HG03097 (cell line): ENCODE results near the gene STAT2.

Experiments
- ATAC-seq: cut with Tn5 transposase; IDR thresholded peaks from one replicate; pipeline ENCODE4 v1.9.1; 2021; ENCODE audit not compliant: unreplicated experiment, low FRiP score

The STAT2 gene

DNA sequence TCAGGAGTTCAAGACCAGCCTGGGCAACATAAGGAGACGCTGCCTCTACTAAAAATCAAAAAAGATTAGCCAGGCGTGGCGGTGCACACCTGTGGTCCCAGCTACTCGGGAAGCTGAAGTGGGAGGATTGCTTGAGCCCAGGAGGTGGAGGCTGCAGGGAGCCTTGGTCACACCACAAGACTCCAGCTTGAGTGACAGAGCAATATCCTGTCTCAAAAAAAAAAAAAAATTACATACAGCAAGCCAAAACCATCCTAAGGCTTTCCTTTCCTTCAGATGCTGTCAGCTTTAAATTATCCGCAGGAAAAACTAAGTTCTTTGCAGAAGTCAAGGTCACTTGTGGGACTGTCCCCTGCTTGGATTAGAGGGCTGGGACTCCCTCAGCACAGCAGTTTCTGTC lies 61.1 kb downstream of the STAT2 start:
- no peak for ATAC-seq

DNA sequence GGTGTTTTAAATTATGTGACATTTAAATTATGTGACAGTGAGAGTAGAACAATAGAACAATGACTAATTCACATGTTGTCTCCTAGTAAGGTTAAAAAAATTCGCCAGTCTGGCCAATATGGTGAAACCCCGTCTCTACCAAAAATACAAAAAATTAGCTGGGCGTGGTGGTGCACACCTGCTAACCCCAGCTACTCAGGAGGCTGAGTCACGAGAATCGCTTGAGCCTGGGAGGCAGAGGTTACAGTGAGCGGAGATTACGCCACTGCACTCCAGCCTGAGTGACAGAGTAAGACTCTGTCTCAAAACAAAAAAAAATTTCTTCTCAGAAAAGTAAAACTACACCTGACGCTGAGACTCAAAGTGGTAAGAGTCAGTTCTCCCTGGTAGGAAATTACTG lies 62.5 kb downstream of the STAT2 start:
- ATAC-seq: no peak

DNA sequence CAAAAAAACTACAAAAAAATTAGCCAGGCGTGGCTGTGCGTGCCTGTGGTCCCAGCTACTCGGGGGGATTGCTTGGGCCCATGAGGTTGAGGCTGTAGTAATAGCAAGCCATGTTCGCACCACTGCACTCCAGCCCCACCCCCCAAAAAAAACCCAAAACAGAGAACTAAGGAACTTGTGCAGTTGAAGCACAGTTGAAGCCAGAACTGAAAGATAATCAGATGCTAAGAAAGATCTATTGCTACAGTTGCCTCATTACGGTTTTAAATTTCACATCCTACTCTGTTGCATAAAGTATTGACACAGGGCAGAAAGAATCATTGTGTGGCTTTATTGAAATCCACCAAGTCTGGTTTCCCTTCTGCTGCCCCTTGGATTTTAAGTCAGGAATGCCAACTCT lies 63.6 kb downstream of the STAT2 start:
- ATAC-seq: no peak

DNA sequence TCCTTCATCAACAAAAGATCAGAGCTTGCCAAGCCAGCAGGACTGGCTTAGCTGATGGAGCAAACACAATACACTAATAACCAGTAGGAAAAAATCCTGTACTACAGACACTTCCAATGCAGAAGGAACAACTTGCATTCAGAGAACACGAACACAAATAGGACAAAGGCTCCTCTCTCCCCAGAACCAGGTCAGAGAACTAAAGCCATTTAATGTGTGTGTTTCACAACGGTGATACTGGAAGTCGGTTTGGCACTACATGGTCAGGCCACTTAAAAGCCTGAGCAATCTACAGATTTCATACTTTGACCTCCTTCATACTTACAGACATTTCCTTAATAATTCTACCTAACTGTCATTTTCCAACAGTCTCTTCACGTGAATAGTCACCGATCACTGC lies 66.1 kb downstream of the STAT2 start:
- no peak for ATAC-seq
